GM21717 (cell line): ENCODE measurements around the gene MEX3B.
A peak's percentile ranks its signal among the peaks of the same experiment; 100 is the strongest.
"Not testable (repeated sequence)": the region's sequence is repeated elsewhere in the genome, so short reads cannot be mapped to it uniquely, and the experiment has no call there.

Experiments used
- ATAC-seq: cut with Tn5 transposase; IDR thresholded peaks from one replicate; pipeline ENCODE4 v1.9.1; 2021; ENCODE audit warnings: mild to moderate bottlenecking, moderate library complexity; ENCODE audit not compliant: unreplicated experiment

The MEX3B gene

DNA sequence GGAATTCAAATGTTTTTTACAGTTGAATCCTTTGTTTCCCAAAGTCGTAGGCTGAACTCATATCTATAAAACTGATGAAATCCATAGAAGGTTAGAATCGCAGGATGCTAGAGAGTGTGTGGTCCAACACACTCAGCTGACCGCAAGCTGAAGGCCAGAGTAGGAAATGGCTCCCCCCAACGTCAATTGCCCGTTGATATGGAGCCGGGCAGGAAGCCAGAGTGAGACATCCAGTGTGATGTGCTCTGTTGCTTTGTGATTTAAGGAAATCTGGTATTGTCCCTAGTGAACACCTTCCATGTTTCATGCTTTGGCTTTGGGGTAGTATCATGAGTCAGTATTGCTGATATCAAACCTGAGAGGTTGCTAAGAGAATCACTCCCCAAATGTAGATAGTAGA is 5.8 kb upstream of the MEX3B start:
- ATAC-seq = no peak

DNA sequence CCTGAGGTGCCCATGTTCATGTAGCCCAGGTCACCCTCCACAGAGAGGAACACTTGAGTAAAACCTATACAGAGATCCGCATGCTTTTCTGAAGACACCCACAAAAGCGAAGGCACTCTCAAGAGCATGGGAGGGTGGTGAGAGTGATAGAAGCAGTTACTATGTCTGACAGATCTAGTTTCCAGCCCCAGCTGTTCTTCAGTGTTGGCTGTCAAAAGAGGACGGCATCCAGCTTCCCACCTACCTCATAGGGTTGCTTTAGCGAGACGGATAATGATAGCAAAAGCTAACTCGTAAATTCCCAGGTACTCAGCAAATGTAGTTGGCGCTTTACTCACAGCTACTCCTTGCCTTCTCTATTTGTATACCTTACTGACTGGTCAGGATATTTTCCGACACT is 3.0 kb upstream of the MEX3B start:
- no peak for ATAC-seq

DNA sequence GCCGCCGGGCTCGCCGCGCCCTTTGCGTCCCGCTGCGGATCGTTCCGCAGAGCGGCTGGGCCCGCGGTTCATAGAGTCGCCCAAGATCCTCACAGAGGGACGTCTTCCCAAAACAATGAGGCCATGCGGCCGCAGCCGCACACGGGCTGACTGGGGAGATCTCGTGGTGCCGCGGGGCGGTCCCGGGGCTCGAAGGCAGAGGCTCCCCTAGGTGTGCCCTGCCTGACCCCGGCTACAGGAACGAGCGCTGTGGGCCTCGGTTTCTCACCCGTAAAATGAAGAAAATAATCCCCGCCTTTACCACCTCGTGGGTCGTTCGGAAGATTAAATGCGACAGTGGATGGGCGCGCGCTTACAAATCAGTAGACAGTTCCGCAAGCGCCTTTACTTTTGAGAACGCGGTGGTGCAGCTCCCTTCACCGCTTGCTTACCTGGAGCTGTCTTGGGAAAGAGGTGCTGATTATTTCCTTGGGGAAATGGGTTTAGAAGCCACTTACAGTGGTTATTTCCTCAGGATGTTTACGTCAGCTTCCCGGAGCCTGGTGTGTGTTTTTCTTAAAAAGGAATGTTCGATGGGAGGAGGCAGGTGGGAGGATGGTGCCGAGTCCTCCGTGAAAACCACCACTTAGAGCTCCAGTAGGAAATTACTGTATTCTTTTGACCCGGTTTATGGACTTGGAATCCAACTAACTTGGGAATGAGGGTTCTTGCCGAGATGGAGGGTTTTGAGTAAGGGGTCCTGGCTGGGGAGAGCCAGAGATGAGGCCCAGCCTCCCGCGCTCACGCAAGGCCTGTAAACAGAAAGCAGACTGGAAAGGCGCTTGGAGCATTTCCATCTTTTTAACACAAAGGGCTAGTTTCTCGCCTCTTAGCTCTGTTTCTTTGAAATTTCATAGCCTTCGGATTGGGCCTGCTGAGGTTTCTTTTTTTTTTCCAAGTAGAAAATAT is 1.9 kb upstream of the MEX3B start:
- ATAC-seq = peak; percentile 4

DNA sequence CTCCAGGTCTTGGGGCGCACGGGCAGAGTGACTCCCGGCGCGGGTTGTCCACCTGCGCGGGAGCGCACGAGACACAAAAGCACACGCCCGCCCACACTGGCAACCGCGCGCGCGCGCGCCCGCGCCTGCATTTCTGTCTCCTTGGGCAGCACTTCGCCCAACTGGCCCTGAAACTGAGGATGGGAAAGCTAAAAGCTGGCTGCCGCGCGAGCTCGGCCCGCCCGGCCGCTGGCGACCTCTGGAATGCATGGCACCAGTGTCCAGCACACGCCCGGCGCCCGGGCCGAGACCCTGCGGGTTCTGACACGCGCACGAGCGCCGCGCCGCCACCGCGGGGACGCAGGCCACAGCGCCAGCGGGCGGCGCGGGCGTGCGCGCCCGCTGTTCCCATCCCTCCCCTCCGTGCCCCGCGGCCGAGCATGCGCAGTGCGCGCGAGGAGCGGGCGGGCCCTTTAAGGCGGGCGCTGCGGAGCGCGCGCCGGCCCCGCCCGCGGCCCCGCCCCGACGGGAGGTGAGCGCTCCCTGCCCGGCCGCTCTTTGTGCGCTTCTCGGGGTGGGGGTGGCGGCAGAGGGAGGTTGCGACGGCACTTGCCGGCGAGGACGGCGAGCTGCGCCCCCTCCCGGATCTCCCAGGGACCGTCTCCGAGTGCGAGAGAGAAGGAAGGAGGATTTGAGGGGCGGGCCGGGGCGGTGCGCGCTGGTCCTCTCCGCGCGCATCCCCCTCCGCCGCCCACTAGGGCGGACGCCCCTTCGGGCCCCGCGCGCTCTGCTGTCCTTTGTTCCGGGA is 1.0 kb upstream of the MEX3B start:
- ATAC-seq = peak; percentile 53

DNA sequence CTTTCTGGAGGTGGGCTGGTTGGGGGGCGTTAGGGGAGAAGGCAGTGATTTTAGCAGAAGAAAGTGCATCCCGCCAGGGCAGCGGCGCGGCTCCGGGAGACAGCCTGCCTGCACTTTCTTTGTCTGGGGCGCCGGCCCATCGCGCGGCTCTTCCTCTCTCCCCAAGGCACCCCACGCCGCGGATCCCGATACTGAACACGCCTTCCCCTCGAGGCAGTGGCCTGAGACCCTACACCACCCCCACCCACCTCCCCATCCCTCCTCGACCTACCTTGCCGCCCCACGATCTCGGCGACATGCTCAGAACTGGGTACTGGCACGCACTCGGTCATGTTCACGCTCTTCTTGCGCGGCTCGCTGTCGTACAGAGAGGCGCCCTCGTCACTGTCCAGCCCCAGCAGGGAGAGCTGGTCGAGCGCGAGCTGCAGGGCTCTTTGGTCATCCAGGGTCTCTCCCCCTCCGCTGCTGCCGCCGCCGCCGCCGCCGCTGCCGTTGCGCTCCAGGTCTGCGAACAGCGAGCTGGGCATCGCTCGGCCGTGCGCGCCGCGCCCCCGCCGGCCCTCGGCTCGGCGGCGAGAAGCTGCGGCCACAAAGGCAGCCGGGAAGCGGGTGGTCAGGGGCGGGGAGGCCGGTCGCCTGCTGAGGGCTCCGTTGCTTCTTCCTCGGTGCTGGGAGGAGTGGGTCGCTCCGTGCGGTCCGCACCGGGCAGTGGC is 483 bp downstream of the MEX3B start:
- ATAC-seq = peak; percentile 8

DNA sequence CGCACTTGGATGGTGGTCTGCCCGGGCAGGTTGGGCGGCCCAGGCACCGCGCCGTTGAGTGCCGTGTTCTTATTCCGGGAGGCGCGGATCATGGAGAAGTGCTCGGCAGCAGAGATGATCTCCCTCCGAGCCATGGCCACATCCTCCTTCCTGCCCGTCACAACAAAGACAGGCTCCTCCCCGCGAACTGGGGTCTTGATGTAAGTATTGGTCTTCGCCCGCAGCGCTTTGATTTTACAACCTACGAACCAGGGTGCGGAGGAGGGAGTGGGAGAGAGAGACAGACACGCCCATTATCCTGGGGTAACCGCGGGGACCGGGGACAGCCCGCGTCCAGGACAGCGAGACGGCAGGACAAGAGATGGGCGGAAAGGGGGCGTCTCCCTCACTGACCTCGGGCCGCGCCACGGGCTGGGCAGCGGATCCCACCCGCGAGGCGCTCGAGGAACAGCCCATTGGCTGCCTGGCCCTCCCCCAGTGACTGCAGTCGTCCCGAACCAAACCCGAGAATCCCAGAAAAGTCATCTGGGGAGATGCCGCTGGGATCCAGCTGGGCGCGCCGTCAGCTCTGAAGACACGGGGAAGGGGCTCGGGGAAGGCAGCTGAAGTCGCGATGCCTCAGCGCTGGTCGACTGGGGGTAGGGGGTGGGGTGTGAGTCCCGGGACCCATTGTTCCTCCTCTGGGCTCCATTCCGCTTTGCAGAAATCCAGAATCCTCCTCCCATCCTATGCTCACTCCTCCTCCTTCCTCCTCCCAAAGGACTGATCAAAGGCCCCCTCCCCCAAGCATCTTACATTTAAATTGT is 1.2 kb downstream of the MEX3B start:
- ATAC-seq = no peak

DNA sequence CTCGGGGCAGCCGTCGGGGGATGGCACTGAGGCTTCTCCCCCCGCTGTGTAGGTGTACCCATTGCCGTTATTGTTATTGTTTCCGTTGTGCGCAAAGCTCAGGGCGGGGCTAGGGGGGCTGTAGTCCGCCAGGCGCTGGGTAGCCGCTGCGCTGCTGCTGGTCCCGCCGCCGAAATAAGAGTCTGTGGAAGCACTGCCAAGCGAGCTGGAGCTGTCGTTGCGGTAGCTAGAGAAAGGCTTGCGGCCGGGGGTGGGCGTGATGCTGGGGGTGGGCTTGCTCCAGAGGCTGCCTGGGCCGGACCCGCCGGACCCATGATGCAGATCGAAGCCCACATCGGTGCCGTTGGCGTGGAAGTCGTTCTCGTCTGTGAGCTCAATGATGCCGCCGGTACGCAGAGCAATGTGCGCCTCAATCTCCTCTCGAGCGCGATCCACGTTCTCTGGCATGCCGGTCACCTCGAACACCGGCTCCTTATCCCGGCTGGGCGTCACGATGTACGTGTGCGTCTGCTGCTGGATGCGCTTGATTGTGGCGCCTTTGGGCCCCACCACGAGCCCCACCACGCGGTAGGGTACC is 1.9 kb downstream of the MEX3B start:
- ATAC-seq = no peak

DNA sequence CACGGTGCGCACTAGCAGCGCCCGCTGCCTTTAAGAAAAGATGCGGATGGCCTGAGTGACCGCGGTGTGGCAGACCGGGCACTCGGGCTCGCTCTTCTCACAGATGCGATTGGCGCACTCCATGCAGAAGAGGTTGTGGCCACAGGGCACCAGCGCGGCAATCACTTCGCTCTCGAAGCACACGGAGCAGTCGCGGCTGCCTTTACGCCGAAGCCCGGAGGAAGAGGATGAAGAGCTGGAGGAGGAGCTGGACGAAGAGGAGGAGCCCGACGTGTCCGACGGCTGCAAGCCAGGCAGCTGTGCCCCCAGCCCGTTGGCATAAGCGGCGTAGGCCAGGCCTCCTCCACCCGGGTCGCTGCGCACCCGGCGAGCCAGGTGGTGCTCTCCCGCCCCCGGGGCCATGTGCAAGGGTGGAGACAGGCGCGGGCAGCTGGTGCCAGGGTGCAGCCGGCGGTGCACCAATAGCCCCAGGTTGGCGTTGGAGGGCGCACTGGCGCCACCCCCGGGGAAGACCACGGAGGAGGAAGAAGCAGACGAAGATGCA is 2.6 kb downstream of the MEX3B start:
- ATAC-seq = no peak

DNA sequence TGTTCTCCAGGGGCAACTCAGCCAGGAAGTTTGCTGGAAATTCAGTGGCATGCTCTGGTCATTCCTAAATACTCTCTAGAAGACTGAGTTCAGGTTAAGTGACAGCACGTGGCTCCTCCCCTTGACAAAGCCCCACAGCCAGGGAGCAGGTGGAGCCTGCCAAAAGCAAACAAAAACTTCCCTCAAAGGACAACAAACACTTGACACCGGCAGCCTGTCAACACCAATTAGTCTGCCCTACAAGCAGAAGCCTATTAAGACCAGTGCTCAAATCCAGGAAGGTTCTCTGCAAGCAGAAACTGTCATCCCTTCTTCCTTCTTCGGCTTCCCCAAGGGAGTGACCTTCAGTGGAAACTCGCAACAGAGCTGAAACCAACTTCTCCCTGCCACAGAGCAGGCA is 5.0 kb downstream of the MEX3B start:
- no peak for ATAC-seq

DNA sequence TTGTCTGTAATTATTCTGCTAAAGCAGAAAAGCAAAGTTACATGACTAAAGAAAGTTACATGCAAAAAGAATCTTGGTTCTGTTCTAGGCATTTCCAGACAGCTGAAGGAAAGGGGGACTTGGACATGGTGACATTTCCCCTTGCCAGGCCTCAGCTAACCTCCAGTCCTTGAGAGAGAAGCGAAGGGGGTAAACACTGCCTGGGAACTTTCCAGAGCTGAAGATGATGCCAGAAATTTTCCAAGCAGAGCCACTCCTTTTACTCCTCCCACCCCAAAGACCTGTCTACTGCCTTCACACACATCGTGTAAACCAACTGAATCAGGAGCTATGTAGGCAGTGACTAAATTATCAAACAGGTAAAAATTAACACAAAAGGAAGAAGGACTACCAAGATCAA is 5.4 kb downstream of the MEX3B start:
- ATAC-seq = no peak

DNA sequence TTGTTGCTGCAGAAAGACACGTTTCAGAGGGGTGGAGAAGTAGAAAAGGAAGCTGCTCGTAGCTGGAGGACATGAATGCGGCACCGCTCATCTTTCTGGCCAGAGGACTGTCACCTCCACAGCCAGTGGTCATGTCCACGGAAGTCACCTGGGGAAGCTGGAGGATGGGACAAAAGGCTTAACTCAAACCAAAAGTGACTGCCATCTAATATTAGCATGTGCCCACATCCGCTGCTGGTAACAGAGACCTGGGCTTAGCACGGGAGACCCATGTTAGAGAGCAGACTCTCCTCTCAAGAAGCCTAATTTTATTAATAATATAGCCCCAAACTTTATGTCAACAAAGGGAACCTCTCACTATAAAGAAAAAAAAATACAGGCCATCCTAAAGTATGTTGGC is 5.9 kb downstream of the MEX3B start:
- peak; percentile 55 for ATAC-seq

DNA sequence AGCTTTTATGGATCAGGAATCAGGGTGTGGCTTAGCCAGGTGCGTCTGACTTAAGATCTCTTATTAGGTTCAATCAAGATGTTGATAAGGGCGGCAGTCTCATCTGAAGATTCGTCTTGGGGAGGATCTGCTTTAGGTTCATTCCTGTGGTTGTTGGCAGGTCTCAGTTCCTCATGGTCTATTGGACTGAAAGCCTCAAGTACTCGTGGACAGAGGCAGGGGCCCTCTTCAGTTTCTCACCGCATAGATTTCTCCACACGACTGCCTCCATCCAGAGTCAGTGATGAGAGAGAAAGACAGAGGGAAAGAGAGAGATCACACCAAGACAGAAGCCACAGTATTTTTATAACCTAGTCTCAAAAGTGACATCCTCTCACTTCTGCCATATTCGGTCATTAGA is 9.4 kb downstream of the MEX3B start:
- ATAC-seq = no peak

DNA sequence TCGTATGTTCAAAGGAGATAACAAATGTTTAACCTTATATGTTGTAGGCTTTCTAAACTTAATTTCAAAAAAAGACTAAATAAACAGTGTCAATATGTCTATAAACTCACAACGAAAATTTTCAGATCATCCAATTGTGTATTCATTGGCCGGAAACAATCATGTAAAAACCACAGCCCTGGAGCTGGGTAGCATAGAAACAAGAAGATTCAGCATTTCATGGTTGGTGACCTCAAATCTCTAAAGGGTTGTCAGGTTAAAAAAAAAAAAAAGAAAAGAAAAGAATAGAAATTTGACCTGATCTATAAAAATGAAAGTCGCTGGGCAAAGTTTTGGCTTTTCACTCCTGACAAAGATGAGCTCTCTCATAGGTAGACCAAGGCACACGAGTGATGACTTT is 13.9 kb downstream of the MEX3B start:
- ATAC-seq = no peak

DNA sequence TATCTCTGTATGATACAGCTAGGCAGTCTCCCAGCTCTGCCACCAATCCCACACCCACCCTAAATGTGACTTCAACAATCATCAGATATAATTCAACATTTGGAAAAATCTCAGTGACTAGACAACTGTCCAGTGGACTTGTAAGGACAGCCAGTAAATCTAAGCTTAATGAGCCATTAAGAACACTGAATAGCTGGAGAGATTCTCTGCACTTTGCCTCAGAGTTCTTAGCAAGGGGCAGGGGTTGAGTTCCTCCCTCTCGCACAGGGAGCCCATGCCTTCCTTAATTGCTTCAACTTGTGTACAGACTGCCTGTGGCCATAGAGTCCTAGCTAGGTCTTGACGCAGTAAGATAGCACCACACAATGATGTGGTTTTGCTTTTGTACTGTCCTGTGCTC is 15.6 kb downstream of the MEX3B start:
- ATAC-seq = no peak

DNA sequence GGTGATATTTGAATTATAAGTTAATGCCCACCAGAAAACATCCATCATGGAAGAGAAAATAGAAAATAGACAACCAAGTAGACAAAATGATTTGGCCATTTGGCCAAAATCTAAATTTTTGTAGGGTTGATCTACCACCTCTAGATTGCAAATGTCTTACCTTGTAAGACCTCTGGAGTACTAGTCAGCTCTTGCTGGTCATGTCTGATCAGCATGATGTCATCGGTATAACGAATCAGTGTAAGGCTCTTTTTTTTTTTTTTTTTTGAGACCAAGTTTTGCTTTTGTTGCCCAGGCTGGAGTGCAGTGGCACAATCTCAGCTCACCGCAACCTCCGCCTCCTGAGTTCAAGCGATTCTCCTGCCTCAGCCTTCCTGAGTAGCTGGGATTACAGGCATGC is 17.7 kb downstream of the MEX3B start:
- not testable (repeated sequence) for ATAC-seq

DNA sequence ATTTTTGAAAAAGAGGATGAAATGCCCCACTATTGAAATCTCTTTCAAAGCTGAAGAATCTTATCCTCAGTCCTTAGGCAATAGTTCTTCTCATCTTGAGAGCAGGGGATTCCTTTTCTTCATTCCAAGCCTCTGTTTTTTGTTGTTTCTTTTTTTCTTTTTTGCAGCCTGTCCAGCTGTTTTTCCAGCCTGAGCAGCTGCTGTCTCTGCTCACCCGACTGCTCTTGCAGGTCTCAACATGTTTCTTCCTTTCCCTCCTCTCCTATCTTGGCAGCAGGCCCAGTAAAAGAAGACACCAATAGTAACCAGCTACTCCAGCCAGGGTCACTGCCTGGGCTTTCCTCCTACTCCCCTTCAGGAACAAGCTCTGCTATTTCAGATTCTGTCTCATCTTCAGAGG is 23.8 kb downstream of the MEX3B start:
- ATAC-seq = no peak

DNA sequence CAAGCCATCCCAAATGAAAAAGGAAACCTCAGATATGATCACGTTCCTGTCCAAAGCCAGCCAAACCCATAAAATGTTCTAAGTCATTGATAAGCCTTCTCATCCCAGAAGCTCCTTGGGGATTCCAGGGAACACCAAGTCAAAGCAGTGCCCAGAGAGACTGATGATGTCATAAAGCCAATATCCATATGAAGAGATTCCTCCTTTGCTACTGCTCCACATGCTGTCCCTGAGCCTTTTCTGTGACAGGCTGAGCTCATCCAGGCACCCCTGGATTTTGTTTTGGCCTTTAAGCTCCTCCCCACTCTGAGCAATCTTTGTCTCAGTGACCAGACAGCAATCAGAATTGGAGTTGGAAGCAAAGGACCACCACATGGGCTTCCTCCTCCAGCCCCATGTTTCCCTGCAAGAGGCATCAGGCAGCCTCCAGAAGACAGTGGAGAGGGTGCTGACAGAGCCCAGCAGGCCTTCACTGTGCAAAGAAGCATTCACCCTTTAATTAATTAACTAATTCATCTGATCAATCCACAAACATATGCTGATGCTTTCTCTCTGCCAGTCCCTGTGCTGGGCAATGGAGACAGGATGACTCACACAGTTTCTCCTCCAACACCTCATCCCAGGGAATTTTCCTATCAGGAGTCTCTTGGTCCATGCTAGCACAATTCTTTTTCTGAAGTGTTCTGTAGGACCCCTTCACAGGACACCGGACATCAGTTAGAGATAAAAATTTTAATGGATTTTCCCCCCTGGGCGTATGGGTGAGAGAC is 25.0 kb downstream of the MEX3B start:
- no peak for ATAC-seq

DNA sequence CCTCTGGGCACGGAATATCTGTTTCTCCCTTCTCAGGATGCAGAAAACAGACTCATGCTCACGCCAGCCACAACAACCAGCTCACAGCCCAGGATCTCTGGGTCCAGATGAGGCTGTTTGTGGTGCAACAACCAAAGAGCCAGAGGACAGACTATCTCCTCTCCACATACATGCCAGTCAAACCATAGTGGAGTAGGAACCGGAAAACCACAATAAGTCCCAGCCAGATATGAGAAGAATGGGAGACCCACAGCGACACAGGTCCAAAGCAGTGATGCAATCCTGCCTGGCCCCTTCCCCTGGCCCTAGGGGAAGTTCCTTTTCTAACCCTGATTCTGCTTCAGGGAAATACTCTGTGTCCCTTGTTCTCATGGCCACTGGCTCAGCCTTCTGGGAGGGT is 27.6 kb downstream of the MEX3B start:
- no peak for ATAC-seq

DNA sequence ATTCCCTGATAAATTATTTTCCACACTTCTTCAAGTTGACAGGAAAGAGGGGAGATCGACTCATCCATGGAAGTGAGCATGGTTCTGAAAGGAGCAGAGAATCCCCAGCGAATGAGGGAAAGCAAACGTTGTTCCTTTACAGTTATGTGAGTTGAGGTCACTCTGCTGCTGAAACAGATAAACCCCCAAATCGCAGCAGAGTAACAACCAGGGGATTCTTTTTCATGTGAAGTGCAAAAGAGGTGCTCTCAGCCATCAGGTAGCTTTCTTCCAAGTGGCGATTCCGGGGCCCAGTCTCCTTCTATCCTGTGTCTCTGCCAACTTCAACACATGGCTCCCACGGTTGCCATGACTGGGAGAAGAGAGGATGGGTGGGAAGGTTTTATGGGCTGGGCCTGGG is 28.2 kb downstream of the MEX3B start:
- ATAC-seq = no peak
